T-helper 2 cell treated with Interferon-gamma antibody and Interleukin-4, amounts not matched to agents 100 ng/mL and 5 ng/mL, for 36 hours (primary cell): ENCODE measurements around the gene FOCAD. TPM values are rescaled to one million over a fixed set of nuclear protein-coding genes. Genes with fewer than 3 reads are reported as not detected.
"Not testable (repeated sequence)": the region's sequence is repeated elsewhere in the genome, so short reads cannot be mapped to it uniquely, and the experiment has no call there.

Experiments used
- intact Hi-C: fragments of 100-400 bp; cut with micrococcal nuclease; formaldehyde crosslinking; loops from one replicate; pipeline ENCODE4 v1.15.1; 2023
- total RNA-seq: library from RNA; stranded (reverse); gene quantifications from 2 replicates; pipeline ENCODE4 v1.2.3, GENCODE V29; 2022

FOCAD gene
- total RNA-seq, 1 donor from 2014 or later: 30.6 TPM

DNA sequence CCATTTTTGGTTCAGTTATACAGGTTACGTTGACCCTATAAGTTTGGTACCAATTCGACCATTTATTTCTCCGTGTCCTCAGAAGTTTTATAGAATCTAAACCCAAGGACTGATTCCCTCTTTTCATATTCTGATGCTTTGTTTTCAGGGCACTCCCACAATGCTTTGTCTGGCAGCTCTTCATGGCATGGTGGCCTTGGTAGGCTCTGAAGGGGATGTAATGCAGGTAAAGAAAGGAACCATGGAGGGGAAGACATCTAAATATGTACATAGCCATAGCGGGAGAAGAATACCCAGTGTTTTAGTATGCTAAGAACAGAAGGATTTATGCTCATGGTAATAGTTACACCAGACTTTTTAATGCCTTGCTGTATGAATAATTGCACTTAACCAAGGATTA lies 264.6 kb downstream of the FOCAD start:
- intact Hi-C loops: no loop called here

DNA sequence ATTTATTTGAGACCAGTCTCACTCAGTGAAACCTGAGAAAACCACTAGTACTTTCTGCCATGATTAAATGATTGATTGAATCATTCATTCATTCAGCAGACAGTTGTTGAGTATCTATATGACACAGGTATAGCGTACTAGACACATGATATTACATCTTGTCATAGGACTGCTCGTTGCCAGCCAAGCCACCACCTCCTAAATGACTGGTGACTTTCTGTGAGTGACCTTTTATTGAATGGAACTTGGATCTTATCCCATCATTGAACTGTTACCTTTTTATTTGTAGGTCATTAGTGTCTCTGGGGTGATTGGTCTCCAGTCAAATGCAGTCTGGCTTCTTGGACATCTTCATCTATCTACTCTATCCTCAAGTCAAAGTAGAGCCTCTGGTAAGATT lies 266.6 kb downstream of the FOCAD start:
- intact Hi-C loops: no loop called here

DNA sequence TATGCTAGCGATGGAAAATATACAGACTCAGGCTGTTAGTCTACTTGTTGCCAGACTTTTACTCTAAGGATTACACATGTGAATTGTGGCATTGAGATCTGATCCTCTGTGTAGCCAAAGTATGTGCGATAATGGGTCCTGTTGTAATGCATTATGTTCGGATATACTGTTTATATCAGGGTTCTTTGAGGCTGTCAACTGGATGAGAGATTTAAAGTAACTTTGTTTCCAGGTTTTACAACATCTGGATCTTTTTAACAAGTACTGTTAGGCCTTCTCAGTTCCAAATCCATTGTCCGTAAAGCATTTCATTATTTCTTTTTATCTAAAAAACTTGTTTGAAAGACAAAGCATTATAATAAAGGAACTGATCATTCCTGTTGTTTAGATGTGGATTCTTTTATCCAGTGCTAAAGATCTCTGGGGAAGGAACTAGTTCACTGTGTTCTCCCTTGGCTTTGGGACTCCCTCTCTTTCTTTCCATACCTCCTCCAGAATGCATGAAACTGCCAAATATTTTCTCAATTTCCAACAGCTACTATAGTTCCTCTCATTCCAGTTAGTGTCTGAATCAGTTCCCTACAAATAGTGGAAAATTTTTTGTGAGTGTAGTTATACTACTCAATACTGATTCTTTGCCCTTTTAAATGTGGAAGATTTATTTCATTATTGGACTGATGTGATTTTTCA lies 278.6 kb downstream of the FOCAD start:
- intact Hi-C loops: no loop called here

DNA sequence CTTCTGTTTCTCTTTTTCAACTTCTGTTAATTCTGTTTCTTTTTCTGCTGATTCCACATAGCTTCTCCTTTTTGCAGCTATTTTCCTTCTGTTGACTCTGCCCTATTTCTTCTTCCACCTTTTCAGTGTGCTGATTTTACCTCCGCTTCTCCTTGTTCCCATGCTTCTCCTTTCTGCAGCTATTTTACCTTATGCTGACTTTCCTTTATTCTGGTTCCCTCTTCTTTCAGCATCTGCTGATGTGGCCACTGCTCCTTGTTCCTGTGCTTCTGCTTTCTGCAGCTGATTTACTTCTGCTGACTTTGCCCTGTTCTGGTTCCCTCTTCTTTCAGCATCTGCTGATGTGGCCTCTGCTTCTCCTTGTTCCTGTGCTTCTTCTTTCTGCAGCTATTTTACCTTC lies 288.6 kb downstream of the FOCAD start:
- intact Hi-C loops: no loop called here

DNA sequence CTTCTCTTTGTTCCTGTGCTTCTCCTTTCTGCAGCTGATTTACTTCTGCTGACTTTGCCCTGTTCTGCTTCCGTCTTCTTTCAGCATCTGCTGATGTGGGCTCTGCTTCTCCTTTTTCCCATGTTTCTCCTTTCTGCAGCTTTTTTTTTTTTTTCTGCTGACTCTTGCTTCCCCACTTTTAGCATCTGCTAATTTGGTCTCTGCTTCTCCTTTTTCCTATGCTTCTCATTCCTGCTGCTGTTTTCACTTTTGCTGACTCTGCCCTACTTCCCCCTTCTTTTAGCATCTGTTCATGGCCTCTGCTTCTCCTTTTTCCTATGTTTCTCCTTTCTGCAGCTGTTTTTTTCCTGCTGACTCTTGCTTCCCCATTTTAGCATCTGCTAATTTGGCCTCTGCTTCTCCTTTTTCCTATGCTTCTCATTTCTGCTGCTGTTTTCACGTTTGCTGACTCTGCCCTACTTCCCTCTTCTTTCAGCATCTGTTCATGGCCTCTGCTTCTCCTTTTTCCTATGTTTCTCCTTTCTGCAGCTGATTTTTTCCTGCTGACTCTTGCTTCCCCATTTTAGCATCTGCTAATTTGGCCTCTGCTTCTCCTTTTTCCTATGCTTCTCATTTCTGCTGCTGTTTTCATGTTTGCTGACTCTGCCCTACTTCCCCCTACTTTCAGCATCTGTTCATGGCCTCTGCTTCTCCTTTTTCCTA lies 289.3 kb downstream of the FOCAD start:
- intact Hi-C loops: not testable (repeated sequence)

DNA sequence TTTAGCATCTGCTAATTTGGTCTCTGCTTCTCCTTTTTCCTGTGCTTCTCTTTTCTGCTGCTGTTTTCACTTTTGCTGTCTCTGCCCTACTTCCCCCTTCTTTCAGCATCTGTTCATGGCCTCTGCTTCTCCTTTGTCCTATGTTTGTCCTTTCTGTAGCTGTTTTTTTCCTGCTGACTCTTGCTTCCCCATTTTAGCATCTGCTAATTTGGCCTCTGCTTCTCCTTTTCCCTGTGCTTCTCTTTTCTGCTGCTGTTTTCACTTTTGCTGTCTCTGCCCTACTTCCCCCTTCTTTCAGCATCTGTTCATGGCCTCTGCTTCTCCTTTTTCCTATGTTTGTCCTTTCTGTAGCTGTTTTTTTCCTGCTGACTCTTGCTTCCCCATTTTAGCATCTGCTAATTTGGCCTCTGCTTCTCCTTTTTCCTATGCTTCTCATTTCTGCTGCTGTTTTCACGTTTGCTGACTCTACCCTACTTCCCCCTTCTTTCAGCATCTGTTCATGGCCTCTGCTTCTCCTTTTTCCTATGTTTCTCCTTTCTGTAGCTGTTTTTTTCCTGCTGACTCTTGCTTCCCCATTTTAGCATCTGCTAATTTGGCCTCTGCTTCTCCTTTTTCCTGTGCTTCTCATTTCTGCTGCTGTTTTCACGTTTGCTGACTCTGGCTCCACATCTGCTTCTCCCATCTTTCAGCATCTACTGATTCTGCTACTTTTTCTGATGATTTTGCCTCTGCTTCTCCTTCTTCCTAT lies 290.3 kb downstream of the FOCAD start:
- intact Hi-C loops: not testable (repeated sequence)

DNA sequence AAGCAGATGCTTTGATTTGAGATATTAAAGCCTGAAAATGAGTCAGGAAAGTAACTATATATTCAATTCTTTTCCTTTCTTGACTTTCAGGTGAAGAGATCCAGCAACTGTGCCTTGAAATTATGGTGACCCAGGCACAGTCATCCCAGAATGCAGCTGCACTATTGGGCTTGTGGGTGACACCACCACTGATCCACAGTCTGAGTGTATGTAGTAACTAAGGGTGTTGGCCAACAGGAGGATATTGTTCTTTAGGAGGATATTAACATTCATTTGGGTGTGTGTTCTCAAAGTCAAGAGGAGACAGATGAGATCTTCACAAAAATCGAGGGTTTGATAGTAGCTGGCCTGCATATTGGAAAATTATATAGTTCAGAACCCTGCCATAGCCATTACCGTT lies 294.2 kb downstream of the FOCAD start:
- intact Hi-C loops: no loop called here

DNA sequence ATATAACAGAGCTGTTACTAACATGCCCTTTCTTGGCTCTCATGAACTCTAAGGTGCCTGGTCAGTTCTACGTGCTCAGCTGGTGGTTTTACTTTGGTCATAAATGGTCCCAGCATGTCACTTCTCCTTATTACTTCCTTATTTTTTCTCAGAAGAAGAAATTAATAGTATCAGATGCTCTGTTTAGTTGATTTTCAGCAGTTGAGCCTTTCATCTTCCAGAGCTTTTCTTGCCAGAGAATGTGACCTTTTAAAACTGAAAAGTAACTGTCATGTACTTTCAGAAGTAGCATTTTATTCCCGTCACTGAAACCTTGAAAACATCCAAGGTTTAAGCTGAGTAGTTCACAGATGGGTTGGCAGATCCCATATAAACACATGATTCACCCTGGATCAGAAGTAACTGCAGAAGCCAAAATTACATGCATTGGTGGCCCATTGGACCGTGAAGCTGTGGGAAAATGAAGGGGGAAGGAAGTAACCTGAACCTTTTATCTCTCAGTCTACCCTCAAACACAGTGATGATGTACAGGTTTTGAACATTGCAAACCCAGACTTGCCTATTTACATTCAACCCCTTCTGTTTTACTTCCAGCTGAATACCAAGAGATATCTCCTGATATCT lies 296.9 kb downstream of the FOCAD start:
- intact Hi-C loops: no loop called here

DNA sequence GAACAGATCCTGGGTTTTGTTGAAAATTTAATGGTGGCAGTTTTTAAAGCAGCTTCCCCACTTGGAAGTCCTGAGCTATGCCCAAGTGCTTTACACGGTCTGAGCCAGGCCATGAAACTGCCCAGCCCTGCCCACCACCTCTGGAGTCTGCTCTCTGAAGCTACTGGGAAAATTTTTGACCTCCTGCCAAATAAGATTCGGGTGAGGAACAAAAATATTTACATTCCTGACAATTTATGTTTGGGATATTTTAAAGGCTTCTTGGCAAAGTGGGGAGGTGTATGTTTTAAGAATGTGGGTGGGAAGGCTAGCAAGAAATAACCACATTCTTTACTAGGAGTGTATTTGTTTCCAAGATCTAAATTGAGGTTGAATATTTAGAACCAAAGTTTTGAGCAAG lies 297.4 kb downstream of the FOCAD start:
- intact Hi-C loops: no loop called here

DNA sequence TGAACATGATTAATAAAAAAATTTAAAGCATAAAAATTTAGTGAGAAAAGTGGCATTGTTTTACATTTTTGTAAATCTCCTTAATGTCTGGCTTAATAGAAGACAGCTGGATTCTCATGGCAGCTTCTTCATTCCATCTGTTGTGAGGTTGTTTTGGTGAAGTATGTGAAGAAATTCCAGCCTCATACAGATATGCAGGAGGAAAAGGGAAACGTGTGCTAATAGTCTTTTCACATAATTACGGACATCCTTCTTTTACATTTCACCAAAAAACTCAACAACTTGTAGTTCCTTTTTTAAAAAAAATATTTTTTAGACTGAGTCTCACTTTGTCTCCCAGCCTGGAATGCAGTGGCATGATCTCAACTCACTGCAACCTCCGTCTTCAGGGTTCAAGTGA lies 300.4 kb downstream of the FOCAD start:
- intact Hi-C loops: no loop called here

DNA sequence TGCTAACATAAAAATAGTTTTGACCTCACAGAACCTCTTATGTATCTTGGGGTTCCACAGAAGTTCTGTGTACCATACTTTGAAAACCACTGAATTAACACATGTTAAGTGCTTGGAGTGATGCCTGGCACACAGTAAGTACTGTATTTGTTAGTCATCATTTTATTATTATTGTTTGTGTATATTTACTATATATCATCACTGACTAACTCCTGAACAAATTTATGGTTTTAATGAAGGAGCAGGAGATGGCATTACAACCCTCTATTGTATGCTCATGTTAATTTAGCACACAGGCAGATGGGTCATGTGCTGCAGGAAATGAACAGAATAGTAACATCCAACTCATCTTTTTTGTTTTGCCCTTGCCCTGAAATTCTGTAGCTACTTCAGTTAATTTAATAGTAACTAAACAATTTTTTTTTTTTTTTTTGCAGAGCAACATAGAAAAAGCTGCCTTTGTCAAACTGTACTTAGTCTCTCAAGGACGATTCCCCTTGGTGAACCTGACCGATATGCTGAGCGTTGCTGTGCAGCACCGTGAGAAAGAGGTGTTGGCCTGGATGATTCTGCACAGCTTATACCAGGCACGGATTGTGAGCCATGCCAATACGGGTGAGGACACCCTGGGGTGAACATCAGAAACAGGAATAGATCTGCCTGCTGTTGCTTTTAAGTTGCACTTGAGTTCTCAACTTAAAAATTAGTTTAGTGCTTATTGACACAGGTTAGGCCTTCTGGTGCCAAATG lies 302.0 kb downstream of the FOCAD start:
- intact Hi-C loops: no loop called here

DNA sequence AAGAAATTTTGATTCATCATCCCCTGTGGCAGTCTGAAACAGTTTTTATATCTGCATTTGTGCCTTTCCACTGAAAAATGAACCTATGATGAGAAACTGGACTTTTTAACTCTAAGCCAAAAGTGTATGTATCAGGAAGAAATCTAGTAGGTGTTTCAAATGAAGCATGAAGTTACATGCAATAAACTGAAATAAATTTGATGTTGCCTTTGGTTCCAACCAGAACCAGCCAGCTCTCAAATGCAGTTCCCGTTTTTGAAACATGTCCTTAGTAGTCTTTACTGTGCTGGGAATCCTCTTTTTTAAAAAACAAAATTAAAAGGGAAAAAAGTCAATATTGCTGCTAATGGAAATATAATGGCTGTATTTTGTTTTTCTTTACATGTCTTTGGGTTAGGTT lies 303.5 kb downstream of the FOCAD start:
- intact Hi-C loops: no loop called here

DNA sequence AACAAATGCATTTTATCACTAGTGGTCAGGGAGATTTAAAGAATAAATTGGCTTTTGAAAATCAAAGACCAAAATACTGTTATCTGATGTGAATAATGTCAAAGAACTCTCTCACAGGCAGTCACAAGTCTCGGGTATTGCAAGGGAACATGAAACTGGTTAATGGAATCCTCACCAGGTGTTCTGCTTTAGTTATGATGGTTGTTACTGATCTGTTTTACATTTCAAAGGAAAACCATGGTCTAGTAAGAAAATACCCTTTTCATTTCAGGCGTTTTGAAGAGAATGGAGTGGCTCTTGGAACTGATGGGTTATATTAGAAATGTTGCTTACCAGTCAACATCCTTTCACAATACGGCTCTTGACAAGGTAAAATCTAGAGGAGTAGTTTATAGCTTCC lies 304.0 kb downstream of the FOCAD start:
- intact Hi-C loops: no loop called here

DNA sequence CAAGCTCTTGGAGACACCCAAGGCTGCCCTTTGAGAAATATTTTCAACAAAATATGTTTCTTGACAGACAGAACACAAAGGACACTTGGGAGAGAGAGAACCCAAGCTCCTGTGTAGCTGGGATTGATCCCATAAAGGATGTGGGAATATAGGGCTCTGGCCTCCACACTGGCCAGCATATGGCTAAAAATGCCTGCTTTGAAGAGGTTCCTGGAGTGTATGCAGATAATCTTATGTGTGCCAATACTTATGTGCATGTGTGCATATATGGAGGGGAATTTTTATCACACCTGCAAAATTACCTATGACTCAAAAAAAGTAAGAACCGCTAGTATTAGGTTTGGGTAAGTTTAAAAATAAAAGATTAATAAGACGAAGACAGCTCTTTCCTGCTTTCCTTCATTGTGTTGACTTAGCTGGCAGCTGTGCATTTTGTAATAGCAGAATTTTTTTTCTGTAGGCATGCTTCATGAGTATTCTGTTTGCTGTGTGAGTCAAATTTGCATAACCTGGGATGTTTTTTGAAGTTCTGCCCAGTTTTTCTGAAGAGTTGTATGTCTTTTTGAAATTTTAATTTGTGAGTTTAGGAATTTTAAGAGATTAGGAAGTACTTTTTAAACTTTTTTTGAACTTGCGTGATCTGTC lies 304.7 kb downstream of the FOCAD start:
- intact Hi-C loops: no loop called here

DNA sequence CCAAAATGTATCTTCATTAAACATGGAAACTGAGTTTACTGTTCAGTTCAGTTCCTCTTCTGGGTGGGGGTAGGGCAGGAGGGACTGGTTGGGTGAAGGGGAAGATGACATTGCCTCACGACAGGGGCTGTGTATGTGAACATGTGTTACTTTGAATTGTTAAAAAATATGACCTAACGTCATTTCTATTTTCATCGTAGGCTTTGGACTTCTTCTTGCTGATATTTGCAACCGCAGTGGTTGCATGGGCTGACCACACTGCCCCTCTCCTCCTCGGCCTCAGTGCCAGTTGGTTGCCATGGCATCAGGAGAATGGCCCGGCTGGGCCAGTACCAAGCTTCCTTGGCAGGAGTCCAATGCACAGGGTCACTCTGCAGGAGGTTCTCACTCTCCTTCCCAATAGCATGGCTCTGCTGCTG lies 305.9 kb downstream of the FOCAD start:
- intact Hi-C loops: no loop called here

DNA sequence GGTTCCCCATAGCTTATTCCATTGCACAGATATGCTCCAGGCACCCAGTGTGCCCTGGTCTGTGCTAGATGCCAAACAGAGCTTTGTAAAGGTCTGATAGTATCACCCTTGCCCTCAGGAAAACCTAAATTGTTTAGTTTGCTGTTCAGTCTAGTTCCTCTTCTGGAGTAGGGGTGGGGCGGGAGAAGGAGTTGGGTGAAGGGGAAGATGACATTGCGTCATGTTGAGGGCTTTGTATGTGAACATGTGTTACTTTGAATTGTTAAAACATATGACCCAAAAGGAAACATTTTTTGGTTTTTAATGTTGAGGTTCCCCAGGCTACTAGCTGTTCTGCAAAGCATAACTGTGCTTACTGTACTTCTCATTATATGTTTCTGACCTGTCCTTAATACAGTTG lies 306.8 kb downstream of the FOCAD start:
- intact Hi-C loops: no loop called here

DNA sequence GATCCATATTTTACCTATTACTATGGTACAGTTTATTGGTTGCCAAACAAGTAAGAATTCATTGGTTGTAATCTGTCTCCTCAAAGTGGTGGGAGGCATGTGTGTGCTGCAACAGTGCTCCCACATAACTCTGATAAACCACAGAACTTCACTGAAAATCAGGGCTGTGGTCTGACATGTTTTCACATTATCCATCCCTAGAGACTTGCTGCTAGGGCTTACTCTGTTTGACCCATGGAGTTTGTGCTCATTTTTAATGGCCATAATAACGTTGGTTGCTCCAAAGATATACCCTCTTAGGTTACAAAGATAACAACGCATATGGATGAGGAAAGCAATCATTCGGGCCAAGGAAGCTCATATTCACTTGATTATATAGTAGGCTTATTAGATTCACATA lies 310.4 kb downstream of the FOCAD start:
- intact Hi-C loops: no loop called here

DNA sequence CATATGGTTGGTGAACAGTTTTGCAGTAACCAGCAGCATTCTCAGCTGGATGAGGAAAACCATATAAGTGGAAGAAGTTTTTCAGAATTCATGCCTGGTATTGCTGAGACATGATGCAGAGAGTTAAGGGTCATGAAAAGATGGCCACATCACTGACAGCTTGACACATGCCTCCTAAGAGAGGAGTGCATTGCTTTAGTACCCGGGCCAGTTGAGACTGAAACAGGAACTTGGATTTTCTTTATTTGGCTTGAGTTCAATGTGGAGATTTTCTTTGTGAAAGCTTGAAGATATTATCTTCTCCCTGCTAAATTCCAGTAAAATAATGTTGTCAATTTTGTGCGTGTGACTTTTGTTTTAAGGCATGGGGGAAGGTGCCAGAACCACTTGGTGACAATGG lies 311.6 kb downstream of the FOCAD start:
- intact Hi-C loops: no loop called here

DNA sequence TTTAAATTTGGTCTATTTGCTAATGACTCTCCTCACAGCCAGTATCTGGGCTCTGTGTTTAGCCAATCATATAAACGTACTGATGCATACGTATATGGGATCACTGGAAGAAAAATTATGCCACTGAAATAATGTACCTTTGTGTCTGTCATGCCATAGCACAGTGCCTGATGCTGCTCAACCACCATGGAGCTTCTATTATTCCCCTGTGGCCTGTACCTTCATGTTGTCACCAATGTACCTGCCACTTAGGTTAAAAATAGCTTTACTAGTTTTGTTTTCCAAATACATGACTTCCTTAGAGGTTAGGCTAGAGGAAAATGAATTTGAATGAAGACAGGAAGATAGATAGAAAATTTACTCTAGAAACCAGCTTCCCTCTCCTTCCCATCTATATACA lies 312.8 kb downstream of the FOCAD start:
- intact Hi-C loops: no loop called here

DNA sequence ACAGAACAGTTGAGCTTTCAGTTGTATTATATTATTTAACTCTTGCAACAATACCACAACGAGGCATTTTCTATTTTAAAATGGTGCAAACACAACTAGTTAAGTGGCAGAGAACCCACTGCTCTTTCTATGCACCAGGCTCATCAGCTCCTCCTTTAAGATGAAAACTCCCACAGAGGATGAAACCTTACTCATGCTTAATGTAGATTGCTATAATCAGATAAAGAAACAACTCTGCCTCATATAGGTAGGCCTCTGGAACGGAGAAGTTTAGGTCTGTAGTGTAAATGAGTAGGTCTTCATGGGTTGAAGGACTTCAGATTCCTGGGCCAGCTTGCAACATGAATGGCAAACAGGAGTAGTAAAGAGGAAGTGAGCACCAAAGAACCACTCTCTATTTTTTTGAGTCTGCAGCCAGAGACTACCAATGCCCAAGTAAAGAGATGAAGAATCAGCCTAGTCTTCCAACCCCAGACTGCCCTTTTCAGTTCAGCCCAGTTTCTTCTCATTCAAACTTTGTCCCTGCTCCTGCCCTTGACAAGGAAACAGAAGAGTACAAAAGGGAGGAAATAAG lies 313.5 kb downstream of the FOCAD start:
- intact Hi-C loops: no loop called here
